K562 (cell line): ENCODE measurements around the gene BANP.

Experiments
- POLR2A ChIP-seq: fragments of 450-650 bp; conservative IDR thresholded peaks from 2 replicates; pipeline ENCODE4 v1.6.1; 2016
- TF ChIP-seq, protein P1 (sequence below): sonication (generic); formaldehyde crosslinking; IDR thresholded peaks from 2 replicates; pipeline ENCODE4 v1.9.0; 2022; ENCODE audit warnings: mild to moderate bottlenecking, missing genetic modification reagents
- TF ChIP-seq, protein P2 (sequence below): fragments of 450-650 bp; IDR thresholded peaks from 2 replicates; pipeline ENCODE4 v1.6.1; 2018; ENCODE audit warnings: mild to moderate bottlenecking, low read depth; ENCODE audit not compliant: partially characterized antibody

GRCh38 chr16:88017587-88018101 is 66.4 kb downstream of the BANP start:
- TF ChIP-seq, protein P1, sequence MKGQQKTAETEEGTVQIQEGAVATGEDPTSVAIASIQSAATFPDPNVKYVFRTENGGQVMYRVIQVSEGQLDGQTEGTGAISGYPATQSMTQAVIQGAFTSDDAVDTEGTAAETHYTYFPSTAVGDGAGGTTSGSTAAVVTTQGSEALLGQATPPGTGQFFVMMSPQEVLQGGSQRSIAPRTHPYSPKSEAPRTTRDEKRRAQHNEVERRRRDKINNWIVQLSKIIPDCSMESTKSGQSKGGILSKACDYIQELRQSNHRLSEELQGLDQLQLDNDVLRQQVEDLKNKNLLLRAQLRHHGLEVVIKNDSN (CRISPR knock-in tag): no peak
- TF ChIP-seq, protein P2, sequence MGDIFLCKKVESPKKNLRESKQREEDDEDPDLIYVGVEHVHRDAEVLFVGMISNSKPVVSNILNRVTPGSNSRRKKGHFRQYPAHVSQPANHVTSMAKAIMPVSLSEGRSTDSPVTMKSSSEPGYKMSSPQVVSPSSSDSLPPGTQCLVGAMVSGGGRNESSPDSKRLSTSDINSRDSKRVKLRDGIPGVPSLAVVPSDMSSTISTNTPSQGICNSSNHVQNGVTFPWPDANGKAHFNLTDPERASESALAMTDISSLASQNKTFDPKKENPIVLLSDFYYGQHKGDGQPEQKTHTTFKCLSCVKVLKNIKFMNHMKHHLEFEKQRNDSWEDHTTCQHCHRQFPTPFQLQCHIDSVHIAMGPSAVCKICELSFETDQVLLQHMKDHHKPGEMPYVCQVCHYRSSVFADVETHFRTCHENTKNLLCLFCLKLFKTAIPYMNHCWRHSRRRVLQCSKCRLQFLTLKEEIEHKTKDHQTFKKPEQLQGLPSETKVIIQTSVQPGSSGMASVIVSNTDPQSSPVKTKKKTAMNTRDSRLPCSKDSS: no peak
- TF ChIP-seq POLR2A: no peak
